Spinal cord (tissue), 10 donors: ENCODE data around the gene LZTR1. TPM values are rescaled to one million over a fixed set of nuclear protein-coding genes. Genes with fewer than 3 reads are reported as not detected.
"Not testable (repeated sequence)": the region's sequence is repeated elsewhere in the genome, so short reads cannot be mapped to it uniquely, and the experiment has no call there.

Experiments
- DNase-seq, 6 donors: peaks; one replicate each; pipeline versions ENCODE4 v3.0.0 to v3.0.0-alpha.2; 2013 to 2015; ENCODE audit warnings: low spot score in 6 of 6, low read depth in 4 of 6
- H3K27ac ChIP-seq: one replicate; pipeline ENCODE4 v1.5.1; 2013; ENCODE audit warnings: low read depth, low read length, control low read depth
- H3K27me3 ChIP-seq: one replicate; pipeline ENCODE4 v1.6.1; 2013; ENCODE audit warnings: low read length; ENCODE audit not compliant: control insufficient read depth, insufficient read depth
- H3K36me3 ChIP-seq: one replicate; pipeline ENCODE4 v1.6.1; 2013; ENCODE audit warnings: low read length; ENCODE audit not compliant: control insufficient read depth, insufficient read depth
- H3K4me1 ChIP-seq: one replicate; pipeline ENCODE4 v1.6.1; 2013; ENCODE audit warnings: low read length; ENCODE audit not compliant: control insufficient read depth, insufficient read depth
- H3K4me3 ChIP-seq: one replicate; pipeline ENCODE4 v1.5.1; 2013; ENCODE audit warnings: low read depth, low read length, control low read depth
- H3K9me3 ChIP-seq: one replicate; pipeline ENCODE4 v1.6.1; 2013; ENCODE audit warnings: low read length; ENCODE audit not compliant: control insufficient read depth, insufficient read depth
- WGBS: methylation state at CpG from one replicate; pipeline ENCODE4 v1.1.5; 2013; ENCODE audit warnings: missing lambda C conversion rate; ENCODE audit not compliant: insufficient coverage; 5-methylcytosine and 5-hydroxymethylcytosine counted together
- polyA plus RNA-seq, 2 donors: library from polyadenylated mRNA; unstranded; fragments of 120-200 nt; gene quantifications; one replicate each; pipeline ENCODE4 v1.2.1, GENCODE V29; 2013; ENCODE audit not compliant: insufficient read length in 2 of 2
- total RNA-seq, 2 donors: library from RNA; depleted of rRNA in 1 of 2; stranded (reverse); fragments of 120-200 nt in 1 of 2; fragments of >200 nt in 1 of 2; gene quantifications; one replicate each; pipeline versions ENCODE4 v1.2.3 to v1.2.4, GENCODE V29; 2013 to 2014
- donor health status: healthy.

The LZTR1 gene
- total and polyA plus RNA-seq, 4 donors = 44.8 to 93.6 (median 67.5) TPM

GRCh38 chr22:21000987-21001600, 19.0 kb downstream of the LZTR1 start:
- Histone ChIP-seq H3K9me3 (no peaks in the 10 kb centered on the region), H3K27me3 (no peaks in the 10 kb centered on the region), H3K27ac (peak overlapping the region; percentile 99), H3K36me3 (peaks cover 66% of the 10 kb centered on the region), H3K4me1 (peaks cover 39% of the 10 kb centered on the region), H3K4me3 (peak overlapping the region; percentile 88)
- 8% methylated on average over 26 of the region's 26 CpGs for WGBS
- DNase-seq = no peak

GRCh38 chr22:21001601-21002325, 19.7 kb downstream of the LZTR1 start, which contains the start of gene THAP7:
Gene THAP7, minus strand, starts transcription at chr22:21002118. Its CDS starts 207 bp downstream, at chr22:21001911.
- H3K27me3 ChIP-seq = no peaks in the 10 kb centered on the region
- H3K36me3 ChIP-seq = peaks cover 59% of the 10 kb centered on the region
- peak within 1 kb of the TSS; percentile 99 for H3K27ac ChIP-seq
- peaks cover 39% of the 10 kb centered on the region for H3K4me1 ChIP-seq
- peak; percentile 88 to 99 (median 93) for DNase-seq
- no peaks in the 10 kb centered on the region for H3K9me3 ChIP-seq
- WGBS = under 1% methylated on average over 83 of the region's 83 CpGs
- peak within 1 kb of the TSS; percentile 88 for H3K4me3 ChIP-seq

- 90% methylated on average over 2 of the region's 4 CpGs for WGBS
- H3K27ac ChIP-seq = no peak overlapping the region
- H3K4me3 ChIP-seq = no peak overlapping the region
Measured at GRCh38 chr22:21003782-21004181, 21.7 kb downstream of the LZTR1 start.

GRCh38 chr22:21009208-21009607, 27.1 kb downstream of the LZTR1 start:
- H3K27ac ChIP-seq, H3K27me3 ChIP-seq, H3K9me3 ChIP-seq, H3K4me3 ChIP-seq, DNase-seq: not testable (repeated sequence)
- peaks cover 25% of the 10 kb centered on the region for H3K36me3 ChIP-seq
- peaks cover 21% of the 10 kb centered on the region for H3K4me1 ChIP-seq
- WGBS = 89% methylated on average over 13 of the region's 13 CpGs

More at GRCh38 chr22:21003782-21004181, 21.7 kb downstream of the LZTR1 start:
- no peaks in the 10 kb centered on the region for H3K9me3 ChIP-seq
- H3K4me1 ChIP-seq = peaks cover 39% of the 10 kb centered on the region
- H3K27me3 ChIP-seq = no peaks in the 10 kb centered on the region
- DNase-seq = no peak
- peaks cover 44% of the 10 kb centered on the region for H3K36me3 ChIP-seq

- WGBS = 62% methylated on average over 10 of the region's 10 CpGs
- DNase-seq = no peak
- no peak overlapping the region for H3K27ac ChIP-seq
- H3K9me3 ChIP-seq = no peaks in the 10 kb centered on the region
- H3K4me1 ChIP-seq = peaks cover 28% of the 10 kb centered on the region
- no peaks in the 10 kb centered on the region for H3K27me3 ChIP-seq
- peaks cover 25% of the 10 kb centered on the region for H3K36me3 ChIP-seq
- H3K4me3 ChIP-seq = no peak overlapping the region
Measured at GRCh38 chr22:21009638-21010425, 27.7 kb downstream of the LZTR1 start.

GRCh38 chr22:21010426-21011113, 28.5 kb downstream of the LZTR1 start:
- H3K9me3 ChIP-seq = no peaks in the 10 kb centered on the region
- WGBS = 89% methylated on average over 3 of the region's 3 CpGs
- DNase-seq = no peak
- H3K4me1 ChIP-seq = peaks cover 35% of the 10 kb centered on the region
- no peak overlapping the region for H3K27ac ChIP-seq
- no peaks in the 10 kb centered on the region for H3K27me3 ChIP-seq
- H3K36me3 ChIP-seq = peaks cover 18% of the 10 kb centered on the region
- H3K4me3 ChIP-seq = no peak overlapping the region

- Histone ChIP-seq H3K4me1 (peaks cover 42% of the 10 kb centered on the region), H3K27ac (no peak overlapping the region), H3K9me3 (no peaks in the 10 kb centered on the region), H3K4me3 (no peak overlapping the region), H3K36me3 (peaks cover 15% of the 10 kb centered on the region), H3K27me3 (no peaks in the 10 kb centered on the region)
- DNase-seq = peak in 1 of 6 donors; percentile 55
- WGBS = 73% methylated on average over 10 of the region's 14 CpGs
Measured at GRCh38 chr22:21012446-21013407, 30.6 kb downstream of the LZTR1 start.

- Histone ChIP-seq H3K27ac (peak overlapping the region; percentile 77), H3K4me1 (peaks cover 42% of the 10 kb centered on the region), H3K36me3 (peaks cover 10% of the 10 kb centered on the region), H3K27me3 (no peaks in the 10 kb centered on the region), H3K9me3 (no peaks in the 10 kb centered on the region), H3K4me3 (peak overlapping the region; percentile 53)
- DNase-seq = peak in 1 of 6 donors; percentile 54
- 1% methylated on average over 21 of the region's 24 CpGs for WGBS
Measured at GRCh38 chr22:21013657-21014201, 31.6 kb downstream of the LZTR1 start.
